Transverse colon (tissue), 3 donors: Measurements from ENCODE around the gene ZNF785.

Experiments used
- POLR2A ChIP-seq: fragments of 450-650 bp; IDR thresholded peaks from one replicate; pipeline ENCODE4 v1.6.1; 2016; ENCODE audit warnings: antibody characterized with exemption, mild to moderate bottlenecking, moderate library complexity
- TF ChIP-seq, protein P1 (sequence below), 5 experiments: fragments of 200-600 bp in 3 of 5; fragments of 450-650 bp in 2 of 5; sonication (generic) in 3 of 5; IDR thresholded peaks; 1 replicate in 2 of 5; 2 replicates in 3 of 5; pipeline ENCODE4 v1.5.1; 2016 to 2017; ENCODE audit warnings: antibody characterized with exemption in 5 of 5, inconsistent platforms in 3 of 5, mild to moderate bottlenecking in 2 of 5, moderate library complexity in 1 of 5

DNA sequence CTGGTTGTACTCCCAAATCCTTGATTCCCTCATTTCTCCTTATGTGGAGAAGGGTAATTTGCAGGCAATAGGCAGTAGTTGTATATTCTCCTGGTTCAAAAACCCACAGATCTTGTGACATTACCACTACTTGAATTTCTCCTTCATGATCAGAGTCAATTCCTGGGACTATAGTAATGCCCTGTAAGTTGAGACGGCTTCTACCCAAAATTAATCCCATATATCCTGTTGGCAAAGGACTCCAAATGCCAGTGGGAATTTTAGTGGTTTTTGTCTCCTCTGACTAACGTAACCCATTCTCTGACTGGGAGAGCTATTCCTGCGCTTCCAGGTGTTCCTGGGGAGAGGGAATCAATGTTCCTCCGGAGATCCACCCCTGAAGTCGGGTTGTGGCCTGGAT, 36.3 kb upstream of the ZNF785 start:
- TF ChIP-seq, protein P1, sequence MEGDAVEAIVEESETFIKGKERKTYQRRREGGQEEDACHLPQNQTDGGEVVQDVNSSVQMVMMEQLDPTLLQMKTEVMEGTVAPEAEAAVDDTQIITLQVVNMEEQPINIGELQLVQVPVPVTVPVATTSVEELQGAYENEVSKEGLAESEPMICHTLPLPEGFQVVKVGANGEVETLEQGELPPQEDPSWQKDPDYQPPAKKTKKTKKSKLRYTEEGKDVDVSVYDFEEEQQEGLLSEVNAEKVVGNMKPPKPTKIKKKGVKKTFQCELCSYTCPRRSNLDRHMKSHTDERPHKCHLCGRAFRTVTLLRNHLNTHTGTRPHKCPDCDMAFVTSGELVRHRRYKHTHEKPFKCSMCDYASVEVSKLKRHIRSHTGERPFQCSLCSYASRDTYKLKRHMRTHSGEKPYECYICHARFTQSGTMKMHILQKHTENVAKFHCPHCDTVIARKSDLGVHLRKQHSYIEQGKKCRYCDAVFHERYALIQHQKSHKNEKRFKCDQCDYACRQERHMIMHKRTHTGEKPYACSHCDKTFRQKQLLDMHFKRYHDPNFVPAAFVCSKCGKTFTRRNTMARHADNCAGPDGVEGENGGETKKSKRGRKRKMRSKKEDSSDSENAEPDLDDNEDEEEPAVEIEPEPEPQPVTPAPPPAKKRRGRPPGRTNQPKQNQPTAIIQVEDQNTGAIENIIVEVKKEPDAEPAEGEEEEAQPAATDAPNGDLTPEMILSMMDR (IDR thresholded peaks at IDR 0.05) = no peak
- no peak for TF ChIP-seq POLR2A
